ENCODE measurements around the gene CAPRIN1. TPM values are rescaled to one million over a fixed set of nuclear protein-coding genes. Genes with fewer than 3 reads are reported as not detected.

Gene CAPRIN1
- polyA plus RNA-seq, 1 of the 3 experiments (the other 2 are of a cell fraction): 67.1 TPM

GRCh38 chr11:34150494-34151151 is 99.1 kb downstream of the CAPRIN1 start:
- no peaks in the 10 kb centered on the region for H3K27me3 ChIP-seq (ENCODE audit: insufficient read depth)
- no peaks in the 10 kb centered on the region for H3K9me2 ChIP-seq
- ChIA-PET POLR2A (interaction anchor here (1.6 to 2.5 kb wide), 2 partner anchors 10 to 207 kb away, joined by 6 to 13 read pairs; partner anchors contain the start of gene ABTB2), CTCF (interaction anchor here (0.6 to 5.7 kb wide), 18 partner anchors 8 to 212 kb away, joined by 3 to 61 read pairs (median 4); partner anchors contain the start of gene ABTB2)
- H2AFZ ChIP-seq (ENCODE audit: low read depth): no peak overlapping the region
- H3K9me3 ChIP-seq: no peaks in the 10 kb centered on the region
- DNase-seq: peak; percentile 82
- H3K9ac ChIP-seq: no peak overlapping the region
- peaks cover 16 to 74% of the 10 kb centered on the region in 2 experiments for H3K36me3 ChIP-seq (replicated peaks in 1 of 2; ENCODE audit: control insufficient read depth in 1 of 2, insufficient read depth in 2 of 2, low read length in 1 of 2)
- no peaks in the 10 kb centered on the region for H3K79me2 ChIP-seq (ENCODE audit: insufficient read depth)
- 66% methylated on average over 5 of the region's 6 CpGs for WGBS (ENCODE audit: low lambda C conversion rate)
- peaks cover 0 to 28% of the 10 kb centered on the region in 2 experiments; a peak in 3 of 4 replicates for H3K4me1 ChIP-seq (ENCODE audit: control insufficient read depth in 1 of 2, insufficient read depth in 2 of 2, low read depth in 1 of 2, low read length in 1 of 2)
- no peaks in the 10 kb centered on the region for H4K20me1 ChIP-seq (ENCODE audit: insufficient read depth)
- no peak overlapping the region for H3K4me2 ChIP-seq
- H3F3A ChIP-seq (replicated peaks; ENCODE audit: insufficient read depth): no peaks in the 10 kb centered on the region
- no peak overlapping the region for H3K4me3 ChIP-seq (ENCODE audit: low read depth in 2 of 2, low read length in 1 of 2)
- peak overlapping the region in 1 of 2 experiments; percentile 70; a peak in 2 of 4 replicates for H3K27ac ChIP-seq (ENCODE audit: low read depth in 2 of 2, low read length in 1 of 2)
- TF ChIP-seq MXI1 (IDR thresholded peaks at IDR 0.05; ENCODE audit: low read depth, low read length) (peak; percentile 75), MAX (IDR thresholded peaks at IDR 0.05; ENCODE audit: low read depth) (no peak), RFX5 (IDR thresholded peaks at IDR 0.05; ENCODE audit: low read length) (no peak), FOXM1 (IDR thresholded peaks at IDR 0.05; ENCODE audit: low read depth) (no peak), POLR2AphosphoS5 (IDR thresholded peaks at IDR 0.05; ENCODE audit: low read depth, low read length) (no peak; the same call in 1 of the 2 replicates), FOSL2 (IDR thresholded peaks at IDR 0.05; ENCODE audit: borderline replicate concordance, low read depth) (no peak), EP300 (IDR thresholded peaks at IDR 0.05; ENCODE audit: borderline replicate concordance in 1 of 2, low read depth in 1 of 2, low read length in 1 of 2) (peak in 1 of 2 experiments; percentile 73; a peak in 1 of 4 replicates), NFIC (IDR thresholded peaks at IDR 0.05; ENCODE audit: borderline replicate concordance) (no peak), PBX3 (IDR thresholded peaks at IDR 0.05) (no peak), RXRA (IDR thresholded peaks at IDR 0.05; ENCODE audit: borderline replicate concordance, low read depth) (no peak), TEAD4 (IDR thresholded peaks at IDR 0.05; ENCODE audit: borderline replicate concordance, insufficient read depth) (no peak), RCOR1 (IDR thresholded peaks at IDR 0.05; ENCODE audit: low read length) (peak; percentile 79), SIN3A (IDR thresholded peaks at IDR 0.05; ENCODE audit: borderline replicate concordance, low read depth, low read length) (no peak), USF2 (IDR thresholded peaks at IDR 0.05; ENCODE audit: borderline replicate concordance, low read depth, low read length) (no peak), RAD21 (IDR thresholded peaks at IDR 0.05; ENCODE audit: low read length) (peak; percentile 13; the same call in 1 of the 2 replicates), NRF1 (IDR thresholded peaks at IDR 0.05; ENCODE audit: low read depth, low read length) (no peak), GABPA (IDR thresholded peaks at IDR 0.05; ENCODE audit: low read depth) (no peak), TCF12 (IDR thresholded peaks at IDR 0.05) (0 out of 2 replicates have a peak, but pooled peaks have one; percentile 13)
- TF ChIP-seq, protein P1, sequence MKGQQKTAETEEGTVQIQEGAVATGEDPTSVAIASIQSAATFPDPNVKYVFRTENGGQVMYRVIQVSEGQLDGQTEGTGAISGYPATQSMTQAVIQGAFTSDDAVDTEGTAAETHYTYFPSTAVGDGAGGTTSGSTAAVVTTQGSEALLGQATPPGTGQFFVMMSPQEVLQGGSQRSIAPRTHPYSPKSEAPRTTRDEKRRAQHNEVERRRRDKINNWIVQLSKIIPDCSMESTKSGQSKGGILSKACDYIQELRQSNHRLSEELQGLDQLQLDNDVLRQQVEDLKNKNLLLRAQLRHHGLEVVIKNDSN (IDR thresholded peaks at IDR 0.05; ENCODE audit: borderline replicate concordance, low read depth): no peak
- TF ChIP-seq, protein P2, sequence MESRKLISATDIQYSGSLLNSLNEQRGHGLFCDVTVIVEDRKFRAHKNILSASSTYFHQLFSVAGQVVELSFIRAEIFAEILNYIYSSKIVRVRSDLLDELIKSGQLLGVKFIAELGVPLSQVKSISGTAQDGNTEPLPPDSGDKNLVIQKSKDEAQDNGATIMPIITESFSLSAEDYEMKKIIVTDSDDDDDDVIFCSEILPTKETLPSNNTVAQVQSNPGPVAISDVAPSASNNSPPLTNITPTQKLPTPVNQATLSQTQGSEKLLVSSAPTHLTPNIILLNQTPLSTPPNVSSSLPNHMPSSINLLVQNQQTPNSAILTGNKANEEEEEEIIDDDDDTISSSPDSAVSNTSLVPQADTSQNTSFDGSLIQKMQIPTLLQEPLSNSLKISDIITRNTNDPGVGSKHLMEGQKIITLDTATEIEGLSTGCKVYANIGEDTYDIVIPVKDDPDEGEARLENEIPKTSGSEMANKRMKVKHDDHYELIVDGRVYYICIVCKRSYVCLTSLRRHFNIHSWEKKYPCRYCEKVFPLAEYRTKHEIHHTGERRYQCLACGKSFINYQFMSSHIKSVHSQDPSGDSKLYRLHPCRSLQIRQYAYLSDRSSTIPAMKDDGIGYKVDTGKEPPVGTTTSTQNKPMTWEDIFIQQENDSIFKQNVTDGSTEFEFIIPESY (IDR thresholded peaks at IDR 0.05; ENCODE audit: borderline replicate concordance, low read depth): no peak
- TF ChIP-seq, protein P3, sequence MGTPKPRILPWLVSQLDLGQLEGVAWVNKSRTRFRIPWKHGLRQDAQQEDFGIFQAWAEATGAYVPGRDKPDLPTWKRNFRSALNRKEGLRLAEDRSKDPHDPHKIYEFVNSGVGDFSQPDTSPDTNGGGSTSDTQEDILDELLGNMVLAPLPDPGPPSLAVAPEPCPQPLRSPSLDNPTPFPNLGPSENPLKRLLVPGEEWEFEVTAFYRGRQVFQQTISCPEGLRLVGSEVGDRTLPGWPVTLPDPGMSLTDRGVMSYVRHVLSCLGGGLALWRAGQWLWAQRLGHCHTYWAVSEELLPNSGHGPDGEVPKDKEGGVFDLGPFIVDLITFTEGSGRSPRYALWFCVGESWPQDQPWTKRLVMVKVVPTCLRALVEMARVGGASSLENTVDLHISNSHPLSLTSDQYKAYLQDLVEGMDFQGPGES (IDR thresholded peaks at IDR 0.05; ENCODE audit: low read depth, low read length): no peak
- TF ChIP-seq, protein P4, sequence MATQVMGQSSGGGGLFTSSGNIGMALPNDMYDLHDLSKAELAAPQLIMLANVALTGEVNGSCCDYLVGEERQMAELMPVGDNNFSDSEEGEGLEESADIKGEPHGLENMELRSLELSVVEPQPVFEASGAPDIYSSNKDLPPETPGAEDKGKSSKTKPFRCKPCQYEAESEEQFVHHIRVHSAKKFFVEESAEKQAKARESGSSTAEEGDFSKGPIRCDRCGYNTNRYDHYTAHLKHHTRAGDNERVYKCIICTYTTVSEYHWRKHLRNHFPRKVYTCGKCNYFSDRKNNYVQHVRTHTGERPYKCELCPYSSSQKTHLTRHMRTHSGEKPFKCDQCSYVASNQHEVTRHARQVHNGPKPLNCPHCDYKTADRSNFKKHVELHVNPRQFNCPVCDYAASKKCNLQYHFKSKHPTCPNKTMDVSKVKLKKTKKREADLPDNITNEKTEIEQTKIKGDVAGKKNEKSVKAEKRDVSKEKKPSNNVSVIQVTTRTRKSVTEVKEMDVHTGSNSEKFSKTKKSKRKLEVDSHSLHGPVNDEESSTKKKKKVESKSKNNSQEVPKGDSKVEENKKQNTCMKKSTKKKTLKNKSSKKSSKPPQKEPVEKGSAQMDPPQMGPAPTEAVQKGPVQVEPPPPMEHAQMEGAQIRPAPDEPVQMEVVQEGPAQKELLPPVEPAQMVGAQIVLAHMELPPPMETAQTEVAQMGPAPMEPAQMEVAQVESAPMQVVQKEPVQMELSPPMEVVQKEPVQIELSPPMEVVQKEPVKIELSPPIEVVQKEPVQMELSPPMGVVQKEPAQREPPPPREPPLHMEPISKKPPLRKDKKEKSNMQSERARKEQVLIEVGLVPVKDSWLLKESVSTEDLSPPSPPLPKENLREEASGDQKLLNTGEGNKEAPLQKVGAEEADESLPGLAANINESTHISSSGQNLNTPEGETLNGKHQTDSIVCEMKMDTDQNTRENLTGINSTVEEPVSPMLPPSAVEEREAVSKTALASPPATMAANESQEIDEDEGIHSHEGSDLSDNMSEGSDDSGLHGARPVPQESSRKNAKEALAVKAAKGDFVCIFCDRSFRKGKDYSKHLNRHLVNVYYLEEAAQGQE (IDR thresholded peaks at IDR 0.05; ENCODE audit: low read depth, low read length): no peak
